A549 (cell line): ENCODE data around the gene INPP5A. TPM values are rescaled to one million over a fixed set of nuclear protein-coding genes. Genes with fewer than 3 reads are reported as not detected.

Experiments
- ATAC-seq, 2 experiments: fragments of 200-7000 bp in 1 of 2; fragments of >200 bp in 1 of 2; cut with Nextera tagmentation in 1 of 2; cut with Tn5 transposase in 1 of 2; 3 replicates each; pipeline versions ENCODE4 v1.8.0 to v1.9.1; 2018 to 2020; ENCODE audit warnings: mild to moderate bottlenecking in 1 of 2, moderate library complexity in 1 of 2
- CTCF ChIA-PET: fragments of 300-600 bp; sonication (Branson Sonifier 250); formaldehyde crosslinking; extraction: SDS; loops from one replicate; lab custom pipeline; 2021; ENCODE audit warnings: antibody characterized with exemption, inconsistent platforms; lab: Yijun Ruan, JAX
- POLR2A ChIA-PET: fragments of 350-600 bp; formaldehyde crosslinking; extraction: SDS; loops from one replicate; lab custom pipeline; 2021; ENCODE audit warnings: antibody characterized with exemption, inconsistent platforms; lab: Yijun Ruan, JAX
- DNase-seq, 2 experiments: peaks; one replicate each; pipeline versions ENCODE4 v3.0.0 to v3.0.0-alpha.2; 2011 to 2016; ENCODE audit warnings: low read depth in 1 of 2, low spot score in 1 of 2
- FAIRE-seq: peaks from 2 replicates; lab custom pipeline; 2011; peaks lifted over from hg19 to GRCh38; lab: Jason Lieb, UNC
- H3K27ac ChIP-seq, 2 experiments: fragments of >200 bp; sonication (Bioruptor Twin); formaldehyde crosslinking; 3 replicates each; pipeline ENCODE4 v1.5.1; 2016 to 2017
- H3K4me1 ChIP-seq: fragments of >200 bp; sonication (Bioruptor Twin); formaldehyde crosslinking; 3 replicates; pipeline ENCODE4 v1.6.1; 2016
- H3K4me2 ChIP-seq: fragments of >200 bp; sonication (Bioruptor Twin); formaldehyde crosslinking; 3 replicates; pipeline ENCODE4 v1.6.1; 2016
- H3K4me3 ChIP-seq: fragments of >200 bp; sonication (Bioruptor Twin); formaldehyde crosslinking; 3 replicates; pipeline ENCODE4 v1.5.1; 2016
- H3K9me3 ChIP-seq: fragments of >200 bp; sonication (Bioruptor Twin); formaldehyde crosslinking; 3 replicates; pipeline ENCODE4 v1.6.1; 2016
- CHD4 ChIP-seq: fragments of 200-600 bp; sonication (generic); IDR thresholded peaks from 2 replicates; pipeline ENCODE4 v1.6.1; 2016; ENCODE audit warnings: antibody characterized with exemption, mild to moderate bottlenecking, borderline replicate concordance
- EHF ChIP-seq: fragments of 250-450 bp; sonication (Bioruptor Pico); IDR thresholded peaks from 2 replicates; pipeline ENCODE4 v1.5.0; 2020; ENCODE audit warnings: mild to moderate bottlenecking
- FOSB ChIP-seq: fragments of 250-450 bp; sonication (Bioruptor Pico); IDR thresholded peaks from 2 replicates; pipeline ENCODE4 v1.5.0; 2020; ENCODE audit warnings: mild to moderate bottlenecking, moderate library complexity
- FOSL2 ChIP-seq, 2 experiments: fragments of 450-650 bp in 1 of 2; fragments of >200 bp in 1 of 2; sonication (Bioruptor Twin) in 1 of 2; formaldehyde crosslinking; IDR thresholded peaks; 2 replicates each; pipeline versions ENCODE4 v1.5.0 to v1.6.1; 2016 to 2020; ENCODE audit warnings: mild to moderate bottlenecking in 1 of 2, moderate library complexity in 1 of 2
- KDM1A ChIP-seq: fragments of 200-600 bp; sonication (generic); IDR thresholded peaks from 2 replicates; pipeline ENCODE4 v1.6.1; 2016; ENCODE audit warnings: low read depth, mild to moderate bottlenecking
- KDM5A ChIP-seq: fragments of 200-600 bp; sonication (generic); IDR thresholded peaks from 2 replicates; pipeline ENCODE4 v1.6.1; 2016; ENCODE audit warnings: antibody characterized with exemption, mild to moderate bottlenecking
- NFE2L2 ChIP-seq: fragments of 150-350 bp; conservative IDR thresholded peaks from 2 replicates; pipeline ENCODE4 v1.6.1; 2014; ENCODE audit warnings: low read length
- POLR2A ChIP-seq: IDR thresholded peaks from 2 replicates; pipeline ENCODE4 v1.6.1; 2012; ENCODE audit warnings: mild to moderate bottlenecking, low read length
- RAD21 ChIP-seq, 2 experiments: fragments of >200 bp in 1 of 2; sonication (Bioruptor Twin) in 1 of 2; formaldehyde crosslinking in 1 of 2; IDR thresholded peaks in 1 of 2; conservative IDR thresholded peaks in 1 of 2; 2 replicates in 1 of 2; 3 replicates in 1 of 2; pipeline ENCODE4 v1.6.1; 2012 to 2018; ENCODE audit warnings: inconsistent platforms in 1 of 2
- RFX5 ChIP-seq: fragments of 450-650 bp; IDR thresholded peaks from 2 replicates; pipeline ENCODE4 v1.7.1; 2014; ENCODE audit warnings: antibody characterized with exemption, mild to moderate bottlenecking, moderate library complexity
- TP53 ChIP-seq: fragments of 250-450 bp; sonication (Bioruptor Pico); IDR thresholded peaks from 2 replicates; pipeline ENCODE4 v1.5.0; 2021; ENCODE audit warnings: mild to moderate bottlenecking, moderate library complexity
- USF2 ChIP-seq: fragments of 450-650 bp; IDR thresholded peaks from 2 replicates; pipeline ENCODE4 v1.6.1; 2014; ENCODE audit warnings: antibody characterized with exemption
- ZFP36 ChIP-seq: fragments of 450-650 bp; IDR thresholded peaks from 2 replicates; pipeline ENCODE4 v1.6.1; 2014; ENCODE audit warnings: borderline replicate concordance; ENCODE audit not compliant: partially characterized antibody
- WGBS: methylation state at CpG from one replicate; pipeline ENCODE4 v1.1.6; 2017; ENCODE audit errors: missing lambda C conversion rate; 5-methylcytosine and 5-hydroxymethylcytosine counted together
- polyA plus RNA-seq, 4 experiments: library from polyadenylated mRNA; depleted of rRNA in 3 of 4; stranded (reverse); fragments of >200 nt; fragmentation: RNase III in 1 of 4; extraction: RNeasy Plus Mini Kit Qiagen cat#74134 plus additional on column Dnase treatment in 1 of 4; gene quantifications; 2 replicates in 3 of 4; 3 replicates in 1 of 4; pipeline ENCODE4 v1.2.3, GENCODE V29; 2011 to 2017
- TF ChIP-seq, protein P1 (sequence below): IDR thresholded peaks from 2 replicates; pipeline ENCODE4 v1.6.1; 2012; ENCODE audit warnings: low read depth, borderline replicate concordance
- TF ChIP-seq, protein P2 (sequence below): IDR thresholded peaks from 2 replicates; pipeline ENCODE4 v1.6.1; 2012

The INPP5A gene
- polyA plus RNA-seq, 2 of the 4 experiments (the other 2 are of a cell fraction): 13.7 to 15.1 TPM

- no peak for TF ChIP-seq KDM1A
- TF ChIP-seq, protein P1, sequence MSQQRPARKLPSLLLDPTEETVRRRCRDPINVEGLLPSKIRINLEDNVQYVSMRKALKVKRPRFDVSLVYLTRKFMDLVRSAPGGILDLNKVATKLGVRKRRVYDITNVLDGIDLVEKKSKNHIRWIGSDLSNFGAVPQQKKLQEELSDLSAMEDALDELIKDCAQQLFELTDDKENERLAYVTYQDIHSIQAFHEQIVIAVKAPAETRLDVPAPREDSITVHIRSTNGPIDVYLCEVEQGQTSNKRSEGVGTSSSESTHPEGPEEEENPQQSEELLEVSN: no peak
- TF ChIP-seq, protein P2, sequence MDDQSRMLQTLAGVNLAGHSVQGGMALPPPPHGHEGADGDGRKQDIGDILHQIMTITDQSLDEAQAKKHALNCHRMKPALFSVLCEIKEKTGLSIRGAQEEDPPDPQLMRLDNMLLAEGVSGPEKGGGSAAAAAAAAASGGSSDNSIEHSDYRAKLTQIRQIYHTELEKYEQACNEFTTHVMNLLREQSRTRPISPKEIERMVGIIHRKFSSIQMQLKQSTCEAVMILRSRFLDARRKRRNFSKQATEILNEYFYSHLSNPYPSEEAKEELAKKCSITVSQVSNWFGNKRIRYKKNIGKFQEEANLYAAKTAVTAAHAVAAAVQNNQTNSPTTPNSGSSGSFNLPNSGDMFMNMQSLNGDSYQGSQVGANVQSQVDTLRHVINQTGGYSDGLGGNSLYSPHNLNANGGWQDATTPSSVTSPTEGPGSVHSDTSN: no peak
- TF ChIP-seq FOSL2 (IDR thresholded peaks at IDR 0.05): no peak
- no peak for TF ChIP-seq FOSL2 (CRISPR knock-in tag; IDR thresholded peaks at IDR 0.05)
- TF ChIP-seq RAD21 (conservative IDR thresholded peaks at IDR 0.05 in 1 of 2, IDR thresholded peaks at IDR 0.05 in 1 of 2): no peak
- TF ChIP-seq RFX5: no peak
- TF ChIP-seq, all 56 proteins: peak for 0
Measured at GRCh38 chr10:132650611-132651250, 113.1 kb downstream of the INPP5A start (continued).

- no peak for DNase-seq
- 89% methylated on average over 18 of the region's 18 CpGs for WGBS
- CTCF ChIA-PET: interaction anchor here (1.6 to 6.2 kb wide), 3 partner anchors 13 to 474 kb away, joined by 3 to 56 read pairs (median 5); no protein-coding TSS in a partner anchor
Measured at GRCh38 chr10:132651511-132652029, 114.0 kb downstream of the INPP5A start.

GRCh38 chr10:132652446-132652845 lies 114.9 kb downstream of the INPP5A start:
- Histone ChIP-seq H3K4me2 (no peak overlapping the region), H3K4me3 (no peak overlapping the region), H3K4me1 (no peaks in the 10 kb centered on the region), H3K27ac (no peak overlapping the region), H3K9me3 (no peaks in the 10 kb centered on the region)
- TF ChIP-seq ZFP36 (no peak), FOSB (no peak), EHF (CRISPR knock-in tag) (no peak)
- ChIA-PET CTCF (interaction anchor here (0.7 to 6.2 kb wide), 5 partner anchors 14 to 473 kb away, joined by 3 to 56 read pairs (median 5); no protein-coding TSS in a partner anchor), POLR2A (no interaction called here)
- no peak for DNase-seq
- FAIRE-seq: no peak
- 86% methylated on average over 15 of the region's 15 CpGs for WGBS
- ATAC-seq: no peak

More at GRCh38 chr10:132651511-132652029, 114.0 kb downstream of the INPP5A start:
- Histone ChIP-seq H3K27ac (no peak overlapping the region), H3K9me3 (no peaks in the 10 kb centered on the region), H3K4me3 (no peak overlapping the region), H3K4me2 (no peak overlapping the region), H3K4me1 (no peaks in the 10 kb centered on the region)
- FAIRE-seq (no peak), ATAC-seq (no peak)
- TF ChIP-seq USF2 (no peak), KDM5A (no peak), CHD4 (no peak), FOSL2 (IDR thresholded peaks at IDR 0.05) (no peak), FOSL2 (CRISPR knock-in tag; IDR thresholded peaks at IDR 0.05) (no peak), TP53 (no peak), NFE2L2 (no peak), POLR2A (no peak)
- TF ChIP-seq, protein P2: no peak
- POLR2A ChIA-PET: no interaction called here
